ENCODE measurements around the gene UNC93A. TPM values are rescaled to one million over a fixed set of nuclear protein-coding genes. Genes with fewer than 3 reads are reported as not detected.
"Not testable (repeated sequence)": the region's sequence is repeated elsewhere in the genome, so short reads cannot be mapped to it uniquely, and the experiment has no call there.

The UNC93A gene
- total RNA-seq, 6 experiments from 2014 or later, result not detected

GRCh38 chr6:167285077-167285770 is 5.9 kb upstream of the UNC93A start:
- Mint-ChIP-seq H3K27ac (no peak overlapping the region), H3K9me3 (peaks cover 27% of the 10 kb centered on the region), H3K4me1 (ENCODE audit: low read depth) (no peaks in the 10 kb centered on the region), H3K36me3 (ENCODE audit: low read depth) (no peaks in the 10 kb centered on the region), H3K4me3 (no peak overlapping the region), H3K27me3 (ENCODE audit: insufficient read depth) (peaks cover 4% of the 10 kb centered on the region)
- no peak for DNase-seq
- TF ChIP-seq CTCF (IDR thresholded peaks at IDR 0.05), result no peak

- TF ChIP-seq CTCF (IDR thresholded peaks at IDR 0.05), result no peak
- Mint-ChIP-seq H3K4me1 (ENCODE audit: low read depth) (no peaks in the 10 kb centered on the region), H3K36me3 (ENCODE audit: low read depth) (no peaks in the 10 kb centered on the region), H3K9me3 (peaks cover 9% of the 10 kb centered on the region; the same call in 1 of the 2 replicates), H3K27ac (no peak overlapping the region), H3K4me3 (no peak overlapping the region), H3K27me3 (ENCODE audit: insufficient read depth) (peaks cover 2% of the 10 kb centered on the region; the same call in 1 of the 2 replicates)
- DNase-seq, result no peak
Measured at GRCh38 chr6:167287513-167288048, 3.5 kb upstream of the UNC93A start.

- DNase-seq; H3K36me3 Mint-ChIP-seq (ENCODE audit: low read depth); H3K27me3 Mint-ChIP-seq (ENCODE audit: insufficient read depth); H3K4me1 Mint-ChIP-seq (ENCODE audit: low read depth); H3K4me3 Mint-ChIP-seq; H3K27ac Mint-ChIP-seq; H3K9me3 Mint-ChIP-seq: not testable (repeated sequence)
- peak; percentile 74 for TF ChIP-seq CTCF (IDR thresholded peaks at IDR 0.05)
Measured at GRCh38 chr6:167288591-167289225, 2.4 kb upstream of the UNC93A start.

GRCh38 chr6:167289291-167289690 is 1.8 kb upstream of the UNC93A start:
- H3K27ac Mint-ChIP-seq; H3K4me1 Mint-ChIP-seq (ENCODE audit: low read depth): not testable (repeated sequence)
- peaks cover 15% of the 10 kb centered on the region for H3K9me3 Mint-ChIP-seq

GRCh38 chr6:167291623-167292300 is 647 bp downstream of the UNC93A start:
- peaks cover 35% of the 10 kb centered on the region for H3K9me3 Mint-ChIP-seq
- H3K4me1 Mint-ChIP-seq (ENCODE audit: low read depth), result no peaks in the 10 kb centered on the region
- no peak overlapping the region for H3K27ac Mint-ChIP-seq
- H3K4me3 Mint-ChIP-seq, result no peak overlapping the region
- no peak for DNase-seq
- no peaks in the 10 kb centered on the region; the same call in 1 of the 2 replicates for H3K27me3 Mint-ChIP-seq (ENCODE audit: insufficient read depth)
- TF ChIP-seq CTCF (IDR thresholded peaks at IDR 0.05), result no peak
- H3K36me3 Mint-ChIP-seq (ENCODE audit: low read depth), result peaks cover 5% of the 10 kb centered on the region; the same call in 1 of the 2 replicates

More at GRCh38 chr6:167289291-167289690, 1.8 kb upstream of the UNC93A start:
- not testable (repeated sequence) for H3K4me3 Mint-ChIP-seq; H3K36me3 Mint-ChIP-seq (ENCODE audit: low read depth); H3K27me3 Mint-ChIP-seq (ENCODE audit: insufficient read depth); DNase-seq
